Esophagus squamous epithelium (tissue), 4 donors: ENCODE measurements around the gene CTSE.
"Not testable (repeated sequence)": the region's sequence is repeated elsewhere in the genome, so short reads cannot be mapped to it uniquely, and the experiment has no call there.

Source experiments
- CTCF ChIP-seq, 6 experiments: fragments of 450-650 bp in 4 of 6; fragments of 200-600 bp in 2 of 6; sonication (generic) in 2 of 6; IDR thresholded peaks; one replicate each; pipeline ENCODE4 v1.5.1; 2016 to 2019; ENCODE audit warnings: antibody characterized with exemption in 6 of 6, mild to moderate bottlenecking in 4 of 6, moderate library complexity in 4 of 6
- POLR2A ChIP-seq, 4 donors: fragments of 450-650 bp; IDR thresholded peaks; one replicate each; pipeline ENCODE4 v1.6.1; 2017; ENCODE audit warnings: antibody characterized with exemption in 4 of 4, mild to moderate bottlenecking in 4 of 4, moderate library complexity in 3 of 4

- TF ChIP-seq CTCF, POLR2A (IDR thresholded peaks at IDR 0.05): not testable (repeated sequence)
Observed at GRCh38 chr1:206052919-206053610, 29.4 kb upstream of the CTSE start, which contains the start of gene RHEX.
